K562 (cell line): ENCODE results near the gene VLDLR. TPM values are rescaled to one million over a fixed set of nuclear protein-coding genes. Genes with fewer than 3 reads are reported as not detected.

Source experiments
- ATAC-seq: fragments of 200-7000 bp; cut with Tn5 transposase; 3 replicates; pipeline ENCODE4 v1.9.1; 2020; ENCODE audit warnings: moderate library complexity
- BruUV-seq: library from RNA; stranded (reverse); fragments of 400-500 nt; replicated peaks from 2 replicates; lab custom pipeline; 2021; lab: Mats Ljungman, UMichigan
- CTCF ChIA-PET: fragments of 300-600 bp; formaldehyde crosslinking; extraction: SDS; loops from one replicate; lab custom pipeline; 2021; ENCODE audit warnings: low intra/inter-chr PET ratio; lab: Yijun Ruan, JAX
- POLR2A ChIA-PET: fragments of 300-600, 350-650 bp; sonication (Branson Sonifier 250); formaldehyde crosslinking; extraction: SDS; loops from one replicate; lab custom pipeline; 2021; ENCODE audit warnings: antibody characterized with exemption, inconsistent platforms; lab: Yijun Ruan, JAX
- DNase-seq, 4 experiments: peaks; one replicate each; pipeline versions ENCODE4 v3.0.0 to v3.0.0-alpha.2; 2011 to 2018; ENCODE audit warnings: low spot score in 3 of 4, mixed read lengths in 3 of 4; ENCODE audit errors: extremely low read depth in 1 of 4
- FAIRE-seq: peaks from 2 replicates; lab custom pipeline; 2011; peaks lifted over from hg19 to GRCh38; lab: Jason Lieb, UNC
- H2AFZ ChIP-seq: 2 replicates; pipeline ENCODE4 v1.6.0; 2011; ENCODE audit warnings: low read depth, low read length, control low read depth, inconsistent platforms
- H3K27ac ChIP-seq: fragments of 200-600 bp; 3 replicates; pipeline ENCODE4 v1.8.0; 2011; ENCODE audit warnings: low read depth, mild to moderate bottlenecking, control low read depth, inconsistent platforms, low read length, moderate library complexity, mixed read lengths; ENCODE audit errors: extremely low read depth
- H3K27me3 ChIP-seq, 2 experiments: fragments of 300-600 bp in 1 of 2; 2 replicates in 1 of 2; 3 replicates in 1 of 2; pipeline versions ENCODE4 v1.6.0 to v1.8.0; 2011; ENCODE audit warnings: inconsistent platforms in 2 of 2, low read length in 2 of 2, mild to moderate bottlenecking in 1 of 2, mixed read lengths in 1 of 2, moderate library complexity in 1 of 2; ENCODE audit not compliant: control insufficient read depth in 2 of 2, insufficient read depth in 2 of 2
- H3K36me3 ChIP-seq: fragments of 300-600 bp; 3 replicates; pipeline ENCODE4 v1.8.0; 2011; ENCODE audit warnings: mild to moderate bottlenecking, low read length, inconsistent platforms; ENCODE audit not compliant: control insufficient read depth, insufficient read depth
- H3K4me1 ChIP-seq, 2 experiments: fragments of 200-600 bp in 1 of 2; replicated peaks in 1 of 2; 2 replicates in 1 of 2; 3 replicates in 1 of 2; pipeline versions ENCODE4 v1.5.1 to v1.8.0; 2011; ENCODE audit warnings: inconsistent platforms in 2 of 2, low read length in 2 of 2, mild to moderate bottlenecking in 1 of 2, mixed read lengths in 1 of 2, moderate library complexity in 1 of 2; ENCODE audit not compliant: control insufficient read depth in 2 of 2, insufficient read depth in 2 of 2
- H3K4me2 ChIP-seq: 2 replicates; pipeline ENCODE4 v1.6.1; 2011; ENCODE audit warnings: low read length, control low read depth, inconsistent platforms, mixed read lengths; ENCODE audit not compliant: insufficient read depth
- H3K4me3 ChIP-seq: fragments of 200-600 bp; sonication (generic), shearing (Covaris generic); 2 replicates; pipeline ENCODE4 v1.5.1; 2016; ENCODE audit warnings: control low read depth, inconsistent platforms
- H3K79me2 ChIP-seq: fragments of 200-600 bp; 3 replicates; pipeline ENCODE4 v1.8.0; 2011; ENCODE audit warnings: low read length, inconsistent platforms; ENCODE audit not compliant: control insufficient read depth, insufficient read depth
- H3K9ac ChIP-seq, 2 experiments: 2 replicates each; pipeline versions ENCODE4 v1.6.0 to v1.6.1; 2011; ENCODE audit warnings: low read depth in 2 of 2, low read length in 2 of 2, control low read depth in 1 of 2, inconsistent platforms in 1 of 2, mild to moderate bottlenecking in 1 of 2, mixed read lengths in 1 of 2; ENCODE audit not compliant: insufficient read depth in 1 of 2
- H3K9me1 ChIP-seq: one replicate; pipeline ENCODE4 v1.6.0; 2011; ENCODE audit warnings: inconsistent platforms, mild to moderate bottlenecking, low read length, moderate library complexity; ENCODE audit not compliant: control insufficient read depth, insufficient read depth
- H3K9me3 ChIP-seq: replicated peaks from 2 replicates; pipeline ENCODE4 v1.5.1; 2011; ENCODE audit warnings: low read depth, low read length, inconsistent platforms; ENCODE audit not compliant: control insufficient read depth, insufficient read depth
- H4K20me1 ChIP-seq: replicated peaks from 2 replicates; pipeline ENCODE4 v1.6.1; 2011; ENCODE audit warnings: low read length, inconsistent platforms, mixed read lengths; ENCODE audit not compliant: control insufficient read depth, insufficient read depth
- DACH1 ChIP-seq: fragments of 450-650 bp; IDR thresholded peaks from 2 replicates; pipeline ENCODE4 v1.6.1; 2018; ENCODE audit not compliant: partially characterized antibody
- GTF2A2 ChIP-seq: IDR thresholded peaks from 2 replicates; pipeline ENCODE4 v1.6.1; 2016; ENCODE audit warnings: mild to moderate bottlenecking, missing genetic modification characterization, missing compliant biosample characterization
- JUND ChIP-seq, 2 experiments: IDR thresholded peaks; 2 replicates in 1 of 2; 3 replicates in 1 of 2; pipeline ENCODE4 v1.6.1; 2011; ENCODE audit warnings: borderline replicate concordance in 2 of 2, low read depth in 2 of 2, low read length in 2 of 2, improper control_type of control experiment in 1 of 2, missing biosample characterization in 1 of 2, missing genetic modification characterization in 1 of 2, missing genetic modification reagents in 1 of 2
- KAT2B ChIP-seq: IDR thresholded peaks from one replicate; pipeline ENCODE4 v1.6.1; 2012; ENCODE audit warnings: low read depth, mild to moderate bottlenecking, control low read depth, inconsistent platforms, low read length, moderate library complexity
- KDM2B ChIP-seq: fragments of 250-450 bp; sonication (Bioruptor Pico); IDR thresholded peaks from 2 replicates; pipeline ENCODE4 v1.8.0; 2021; ENCODE audit warnings: mild to moderate bottlenecking, moderate library complexity
- MCM3 ChIP-seq: fragments of 450-650 bp; IDR thresholded peaks from 2 replicates; pipeline ENCODE4 v1.6.1; 2016
- PHF21A ChIP-seq: fragments of 450-650 bp; IDR thresholded peaks from 2 replicates; pipeline ENCODE4 v1.6.1; 2017; ENCODE audit warnings: low read depth, borderline replicate concordance
- POLR2A ChIP-seq: fragments of 450-650 bp; conservative IDR thresholded peaks from 2 replicates; pipeline ENCODE4 v1.6.1; 2016
- POU5F1 ChIP-seq: fragments of 150-350 bp; IDR thresholded peaks from 2 replicates; pipeline ENCODE4 v1.6.1; 2014; ENCODE audit warnings: borderline replicate concordance, low read length, low read depth, mild to moderate bottlenecking; ENCODE audit not compliant: partially characterized antibody
- PTTG1 ChIP-seq: fragments of 450-650 bp; IDR thresholded peaks from 2 replicates; pipeline ENCODE4 v1.6.1; 2016; ENCODE audit warnings: low read depth, mild to moderate bottlenecking, missing genetic modification characterization, missing compliant biosample characterization
- SIRT6 ChIP-seq: IDR thresholded peaks from one replicate; pipeline ENCODE4 v1.6.1; 2012; ENCODE audit warnings: low read depth, mild to moderate bottlenecking, control low read depth, inconsistent platforms, low read length, moderate library complexity
- TAL1 ChIP-seq: fragments of 450-650 bp; IDR thresholded peaks from 2 replicates; pipeline ENCODE4 v1.6.1; 2016; ENCODE audit warnings: mild to moderate bottlenecking
- ZBTB7A ChIP-seq: IDR thresholded peaks from 2 replicates; pipeline ENCODE4 v1.6.1; 2011; ENCODE audit warnings: low read depth, mild to moderate bottlenecking, low read length, moderate library complexity, borderline replicate concordance; ENCODE audit not compliant: control insufficient read depth
- ZNF212 ChIP-seq: fragments of 450-650 bp; formaldehyde crosslinking; IDR thresholded peaks from 2 replicates; pipeline ENCODE4 v1.4.0; 2020; ENCODE audit warnings: mild to moderate bottlenecking
- ZNF253 ChIP-seq: fragments of 250-450 bp; sonication (Bioruptor Pico); conservative IDR thresholded peaks from 2 replicates; pipeline ENCODE4 v1.6.1; 2021; ENCODE audit warnings: mild to moderate bottlenecking
- ZNF57 ChIP-seq: fragments of 450-650 bp; formaldehyde crosslinking; IDR thresholded peaks from 2 replicates; pipeline ENCODE4 v1.4.0; 2020; ENCODE audit warnings: mild to moderate bottlenecking, moderate library complexity
- ZNF584 ChIP-seq: fragments of 200-800 bp; sonication (Bioruptor generic); IDR thresholded peaks from 2 replicates; pipeline ENCODE4 v1.6.1; 2016; ENCODE audit warnings: low read depth, mild to moderate bottlenecking, missing genetic modification characterization, missing compliant biosample characterization
- WGBS: fragments of 100-300 bp; shearing (Covaris generic); methylation state at CpG from one replicate; pipeline ENCODE4 v1.1.6; 2016; ENCODE audit warnings: low coverage, mixed read lengths; ENCODE audit not compliant: insufficient coverage; ENCODE audit errors: missing lambda C conversion rate; 5-methylcytosine and 5-hydroxymethylcytosine counted together
- in situ Hi-C: fragments of 300-500 bp; cut with MboI; formaldehyde crosslinking; loops from 4 replicates; pipeline ENCODE4 v1.15.0; 2018; ENCODE audit warnings: inconsistent platforms, mixed read lengths
- intact Hi-C: fragments of 100-400 bp; cut with micrococcal nuclease; formaldehyde crosslinking; loops from 2 replicates; pipeline ENCODE4 v1.14.2; 2022
- polyA plus RNA-seq, 8 experiments: library from polyadenylated mRNA; depleted of rRNA in 4 of 8; stranded (reverse) in 5 of 8; unstranded in 3 of 8; fragments of >200 nt; fragmentation: Nextera tagmentation in 2 of 8; fragmentation: Illumina TruSeq in 1 of 8; extraction: Ambion mirVana in 2 of 8; extraction: Trizol in 1 of 8; gene quantifications; 2 replicates each; pipeline versions ENCODE4 v1.2.1 to v1.2.3, GENCODE V29; 2011 to 2014; ENCODE audit warnings: inconsistent platforms in 1 of 8, missing spikeins in 1 of 8
- total RNA-seq, 7 experiments: library from RNA; depleted of rRNA in 6 of 7; stranded (reverse); fragments of >200 nt in 6 of 7; fragmentation: Illumina TruSeq in 2 of 7; extraction: Trizol in 2 of 7; gene quantifications; 2 replicates each; pipeline versions ENCODE4 v1.2.1 to v1.2.3, GENCODE V29; 2011 to 2021; ENCODE audit warnings: low replicate concordance in 1 of 7
- TF ChIP-seq, protein P1 (sequence below): fragments of 250-450 bp; sonication (Bioruptor Pico); IDR thresholded peaks from 2 replicates; pipeline ENCODE4 v1.5.0; 2022; ENCODE audit warnings: mild to moderate bottlenecking

The VLDLR gene
- total and polyA plus RNA-seq, 9 of the 15 experiments (the other 6 are each of a cell fraction or from before 2014, with no cell fraction given) = 0.03 to 0.58 (median 0.08) TPM

DNA sequence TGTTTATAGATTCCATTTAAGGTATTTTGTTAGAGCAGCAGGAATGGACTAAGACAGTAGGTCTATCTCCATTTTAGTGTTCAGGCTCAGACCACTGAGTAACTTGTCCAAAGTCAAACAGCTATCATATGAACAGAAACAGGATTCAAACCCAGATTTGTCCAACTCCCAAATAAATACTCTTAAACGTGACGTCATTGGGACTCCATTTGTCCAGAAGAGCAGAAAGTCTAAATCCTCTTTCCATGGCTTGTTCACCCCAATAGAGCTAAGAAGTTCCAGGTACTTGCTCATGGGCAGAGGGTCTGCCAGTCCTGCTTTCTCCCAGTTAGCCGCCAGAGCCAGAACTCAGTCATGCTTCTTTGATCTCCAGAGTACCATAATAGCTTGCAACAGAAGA is 16.3 kb upstream of the VLDLR start:
- H2AFZ ChIP-seq = no peak overlapping the region
- H3K9ac ChIP-seq = no peak overlapping the region
- ChIA-PET CTCF (no interaction called here), POLR2A (no interaction called here)
- H3K9me1 ChIP-seq = no peaks in the 10 kb centered on the region
- WGBS = 0% methylated on average over 3 of the region's 3 CpGs
- H3K4me1 ChIP-seq = no peaks in the 10 kb centered on the region
- DNase-seq = no peak
- H3K9me3 ChIP-seq = no peaks in the 10 kb centered on the region
- H3K27ac ChIP-seq = no peak overlapping the region
- no peak for ATAC-seq
- H3K4me3 ChIP-seq = no peak overlapping the region
- in situ Hi-C loops (no loop called here), intact Hi-C loops (no loop called here)
- BruUV-seq = no TSS peak
- H3K4me2 ChIP-seq = no peak overlapping the region
- no peaks in the 10 kb centered on the region for H3K36me3 ChIP-seq
- H3K27me3 ChIP-seq = no peaks in the 10 kb centered on the region; a peak in 1 of 5 replicates
- no peak for FAIRE-seq
- no peaks in the 10 kb centered on the region for H3K79me2 ChIP-seq
- no peaks in the 10 kb centered on the region for H4K20me1 ChIP-seq
- no peak for TF ChIP-seq SIRT6
- TF ChIP-seq TAL1 = no peak
- TF ChIP-seq PTTG1 (tag) = no peak
- no peak for TF ChIP-seq JUND (IDR thresholded peaks at IDR 0.05; ENCODE audit: borderline replicate concordance, low read depth, low read length)
- no peak for TF ChIP-seq JUND (tag; IDR thresholded peaks at IDR 0.05; ENCODE audit: borderline replicate concordance, low read depth, low read length)
- no peak for TF ChIP-seq ZNF253 (CRISPR knock-in tag)
- no peak for TF ChIP-seq PHF21A
- TF ChIP-seq KDM2B (CRISPR knock-in tag) = no peak
- no peak for TF ChIP-seq ZNF212 (CRISPR knock-in tag)
- no peak for TF ChIP-seq POU5F1
- TF ChIP-seq GTF2A2 (tag) = no peak
- no peak for TF ChIP-seq KAT2B
- TF ChIP-seq ZNF584 = no peak
- no peak for TF ChIP-seq DACH1
- TF ChIP-seq MCM3 = no peak
- no peak for TF ChIP-seq POLR2A
- no peak for TF ChIP-seq ZNF57
- TF ChIP-seq, protein P1, sequence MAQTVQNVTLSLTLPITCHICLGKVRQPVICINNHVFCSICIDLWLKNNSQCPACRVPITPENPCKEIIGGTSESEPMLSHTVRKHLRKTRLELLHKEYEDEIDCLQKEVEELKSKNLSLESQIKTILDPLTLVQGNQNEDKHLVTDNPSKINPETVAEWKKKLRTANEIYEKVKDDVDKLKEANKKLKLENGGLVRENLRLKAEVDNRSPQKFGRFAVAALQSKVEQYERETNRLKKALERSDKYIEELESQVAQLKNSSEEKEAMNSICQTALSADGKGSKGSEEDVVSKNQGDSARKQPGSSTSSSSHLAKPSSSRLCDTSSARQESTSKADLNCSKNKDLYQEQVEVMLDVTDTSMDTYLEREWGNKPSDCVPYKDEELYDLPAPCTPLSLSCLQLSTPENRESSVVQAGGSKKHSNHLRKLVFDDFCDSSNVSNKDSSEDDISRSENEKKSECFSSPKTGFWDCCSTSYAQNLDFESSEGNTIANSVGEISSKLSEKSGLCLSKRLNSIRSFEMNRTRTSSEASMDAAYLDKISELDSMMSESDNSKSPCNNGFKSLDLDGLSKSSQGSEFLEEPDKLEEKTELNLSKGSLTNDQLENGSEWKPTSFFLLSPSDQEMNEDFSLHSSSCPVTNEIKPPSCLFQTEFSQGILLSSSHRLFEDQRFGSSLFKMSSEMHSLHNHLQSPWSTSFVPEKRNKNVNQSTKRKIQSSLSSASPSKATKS (CRISPR knock-in tag) = no peak
- no peak for TF ChIP-seq ZBTB7A
